ENCODE results near the gene DBI. TPM values are rescaled to one million over a fixed set of nuclear protein-coding genes. Genes with fewer than 3 reads are reported as not detected.

DBI gene
- total RNA-seq, 1 experiment from 2014 or later, result 253 TPM

DNA sequence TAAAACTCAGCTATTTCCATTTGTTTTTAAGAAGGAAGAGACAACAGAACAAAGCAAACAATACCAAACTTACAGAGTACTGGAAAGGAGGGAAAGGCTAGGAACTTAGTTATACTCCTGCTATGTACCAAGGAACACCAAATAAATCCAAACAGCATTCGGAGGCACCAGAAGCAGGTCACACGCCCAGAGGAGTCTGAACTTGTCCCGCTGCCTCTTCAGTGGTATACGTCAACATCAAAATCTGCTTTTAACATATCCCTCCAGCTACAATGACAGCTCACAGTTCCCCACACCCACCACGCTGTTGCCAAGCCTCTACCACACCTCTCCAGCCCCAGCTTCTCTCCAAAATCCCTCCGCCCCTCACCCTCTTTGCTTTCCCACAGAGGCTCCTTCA lies 17.5 kb upstream of the DBI start:
- H3K4me1 ChIP-seq (ENCODE audit: control insufficient read depth, insufficient read depth, low read length), result no peaks in the 10 kb centered on the region
- H3K27ac ChIP-seq (ENCODE audit: low read length), result no peak overlapping the region
- DNase-seq (ENCODE audit: low read depth, low spot score) (no peak), ATAC-seq (no peak)
- ChIA-PET POLR2A (no interaction called here), CTCF (interaction anchor here (0.6 to 0.8 kb wide), 2 partner anchors 13 to 272 kb away, joined by 5 to 7 read pairs; no protein-coding TSS in a partner anchor)
- no peaks in the 10 kb centered on the region for H3K27me3 ChIP-seq (ENCODE audit: control insufficient read depth, insufficient read depth, low read length)
- TF ChIP-seq, protein P1, sequence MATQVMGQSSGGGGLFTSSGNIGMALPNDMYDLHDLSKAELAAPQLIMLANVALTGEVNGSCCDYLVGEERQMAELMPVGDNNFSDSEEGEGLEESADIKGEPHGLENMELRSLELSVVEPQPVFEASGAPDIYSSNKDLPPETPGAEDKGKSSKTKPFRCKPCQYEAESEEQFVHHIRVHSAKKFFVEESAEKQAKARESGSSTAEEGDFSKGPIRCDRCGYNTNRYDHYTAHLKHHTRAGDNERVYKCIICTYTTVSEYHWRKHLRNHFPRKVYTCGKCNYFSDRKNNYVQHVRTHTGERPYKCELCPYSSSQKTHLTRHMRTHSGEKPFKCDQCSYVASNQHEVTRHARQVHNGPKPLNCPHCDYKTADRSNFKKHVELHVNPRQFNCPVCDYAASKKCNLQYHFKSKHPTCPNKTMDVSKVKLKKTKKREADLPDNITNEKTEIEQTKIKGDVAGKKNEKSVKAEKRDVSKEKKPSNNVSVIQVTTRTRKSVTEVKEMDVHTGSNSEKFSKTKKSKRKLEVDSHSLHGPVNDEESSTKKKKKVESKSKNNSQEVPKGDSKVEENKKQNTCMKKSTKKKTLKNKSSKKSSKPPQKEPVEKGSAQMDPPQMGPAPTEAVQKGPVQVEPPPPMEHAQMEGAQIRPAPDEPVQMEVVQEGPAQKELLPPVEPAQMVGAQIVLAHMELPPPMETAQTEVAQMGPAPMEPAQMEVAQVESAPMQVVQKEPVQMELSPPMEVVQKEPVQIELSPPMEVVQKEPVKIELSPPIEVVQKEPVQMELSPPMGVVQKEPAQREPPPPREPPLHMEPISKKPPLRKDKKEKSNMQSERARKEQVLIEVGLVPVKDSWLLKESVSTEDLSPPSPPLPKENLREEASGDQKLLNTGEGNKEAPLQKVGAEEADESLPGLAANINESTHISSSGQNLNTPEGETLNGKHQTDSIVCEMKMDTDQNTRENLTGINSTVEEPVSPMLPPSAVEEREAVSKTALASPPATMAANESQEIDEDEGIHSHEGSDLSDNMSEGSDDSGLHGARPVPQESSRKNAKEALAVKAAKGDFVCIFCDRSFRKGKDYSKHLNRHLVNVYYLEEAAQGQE (IDR thresholded peaks at IDR 0.05; ENCODE audit: insufficient read depth in 1 of 2, low read depth in 2 of 2, low read length in 1 of 2), result no peak
- no peak for TF ChIP-seq SIN3A (IDR thresholded peaks at IDR 0.05; ENCODE audit: borderline replicate concordance, insufficient read depth, low read depth, low read length)
- no peak for TF ChIP-seq POLR2AphosphoS5 (IDR thresholded peaks at IDR 0.05; ENCODE audit: low read depth, low read length)
- no peak for TF ChIP-seq TCF7L2 (IDR thresholded peaks at IDR 0.05; ENCODE audit: low read depth, low read length)
- TF ChIP-seq, protein P2, sequence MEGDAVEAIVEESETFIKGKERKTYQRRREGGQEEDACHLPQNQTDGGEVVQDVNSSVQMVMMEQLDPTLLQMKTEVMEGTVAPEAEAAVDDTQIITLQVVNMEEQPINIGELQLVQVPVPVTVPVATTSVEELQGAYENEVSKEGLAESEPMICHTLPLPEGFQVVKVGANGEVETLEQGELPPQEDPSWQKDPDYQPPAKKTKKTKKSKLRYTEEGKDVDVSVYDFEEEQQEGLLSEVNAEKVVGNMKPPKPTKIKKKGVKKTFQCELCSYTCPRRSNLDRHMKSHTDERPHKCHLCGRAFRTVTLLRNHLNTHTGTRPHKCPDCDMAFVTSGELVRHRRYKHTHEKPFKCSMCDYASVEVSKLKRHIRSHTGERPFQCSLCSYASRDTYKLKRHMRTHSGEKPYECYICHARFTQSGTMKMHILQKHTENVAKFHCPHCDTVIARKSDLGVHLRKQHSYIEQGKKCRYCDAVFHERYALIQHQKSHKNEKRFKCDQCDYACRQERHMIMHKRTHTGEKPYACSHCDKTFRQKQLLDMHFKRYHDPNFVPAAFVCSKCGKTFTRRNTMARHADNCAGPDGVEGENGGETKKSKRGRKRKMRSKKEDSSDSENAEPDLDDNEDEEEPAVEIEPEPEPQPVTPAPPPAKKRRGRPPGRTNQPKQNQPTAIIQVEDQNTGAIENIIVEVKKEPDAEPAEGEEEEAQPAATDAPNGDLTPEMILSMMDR (IDR thresholded peaks at IDR 0.05), result no peak
- no peak overlapping the region for H3K4me3 ChIP-seq (ENCODE audit: low read depth in 2 of 2, low read length in 2 of 2)
- no peaks in the 10 kb centered on the region for H3K9me3 ChIP-seq (ENCODE audit: control insufficient read depth, insufficient read depth, low read depth, low read length)
- no TSS peak for BruUV-seq (replicated peaks)
- in situ Hi-C loops (cut with HindIII; ENCODE audit: low pct_unique_long_range_greater_than_20kb, low sequenced_read_pairs) (no loop called here), intact Hi-C loops (cut with micrococcal nuclease; ENCODE audit: unreplicated experiment) (no loop called here)
- H3K36me3 ChIP-seq (ENCODE audit: control insufficient read depth, insufficient read depth, low read length), result no peaks in the 10 kb centered on the region

DNA sequence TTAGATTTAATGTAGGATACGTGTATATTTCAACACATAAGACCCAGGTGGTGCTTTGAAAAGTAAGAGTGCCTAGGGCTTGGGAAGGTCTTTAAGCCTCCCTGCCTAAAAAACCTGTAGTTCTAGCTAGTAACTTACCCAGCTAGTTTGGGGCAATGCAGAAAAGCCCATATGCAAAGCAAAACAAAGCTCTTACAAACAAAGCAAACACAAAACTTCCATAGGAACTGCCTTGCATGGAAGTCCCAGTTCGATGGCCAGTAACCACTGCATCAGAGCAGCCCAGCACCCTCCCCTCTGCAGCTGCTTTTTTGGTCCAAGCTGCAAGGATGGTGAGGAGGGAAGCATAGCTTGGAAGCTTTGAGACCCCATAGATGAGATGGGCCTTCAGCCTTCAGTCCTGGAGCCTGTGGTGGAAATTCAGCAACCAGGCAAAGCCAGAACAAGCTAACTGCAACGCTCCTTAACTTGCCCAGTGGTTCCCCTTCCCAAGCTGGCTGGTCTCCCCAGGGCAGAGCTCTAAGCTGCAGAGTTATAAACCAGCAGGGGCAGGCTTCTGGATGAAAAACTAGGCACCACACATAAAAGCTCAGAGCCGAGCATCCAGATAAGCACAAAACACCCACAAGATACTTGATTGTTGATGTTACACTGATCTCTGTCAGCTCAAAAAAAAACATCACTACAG lies 16.3 kb upstream of the DBI start:
- Histone ChIP-seq H3K27ac (ENCODE audit: low read length) (no peak overlapping the region), H3K36me3 (ENCODE audit: control insufficient read depth, insufficient read depth, low read length) (no peaks in the 10 kb centered on the region), H3K9me3 (ENCODE audit: control insufficient read depth, insufficient read depth, low read depth, low read length) (no peaks in the 10 kb centered on the region), H3K27me3 (ENCODE audit: control insufficient read depth, insufficient read depth, low read length) (no peaks in the 10 kb centered on the region), H3K4me3 (ENCODE audit: low read depth in 2 of 2, low read length in 2 of 2) (no peak overlapping the region), H3K4me1 (ENCODE audit: control insufficient read depth, insufficient read depth, low read length) (no peaks in the 10 kb centered on the region)
- DNase-seq (ENCODE audit: low read depth, low spot score) (no peak), ATAC-seq (no peak)
- intact Hi-C loops (cut with micrococcal nuclease; ENCODE audit: unreplicated experiment) (no loop called here), in situ Hi-C loops (cut with HindIII; ENCODE audit: low pct_unique_long_range_greater_than_20kb, low sequenced_read_pairs) (no loop called here)
- POLR2A ChIA-PET, result no interaction called here
- no TSS peak for BruUV-seq (replicated peaks)
- TF ChIP-seq, protein P2 (IDR thresholded peaks at IDR 0.05), result no peak
- TF ChIP-seq POLR2AphosphoS5 (IDR thresholded peaks at IDR 0.05; ENCODE audit: low read depth, low read length), result no peak
- no peak for TF ChIP-seq SIN3A (IDR thresholded peaks at IDR 0.05; ENCODE audit: borderline replicate concordance, insufficient read depth, low read depth, low read length)
- TF ChIP-seq TCF7L2 (IDR thresholded peaks at IDR 0.05; ENCODE audit: low read depth, low read length), result no peak
- TF ChIP-seq, protein P1 (IDR thresholded peaks at IDR 0.05; ENCODE audit: insufficient read depth in 1 of 2, low read depth in 2 of 2, low read length in 1 of 2), result no peak
- CTCF ChIA-PET, result no interaction called here
